OCI-LY7 (cell line): ENCODE results near the gene APRT. TPM values are rescaled to one million over a fixed set of nuclear protein-coding genes. Genes with fewer than 3 reads are reported as not detected.
A peak's percentile ranks its signal among the peaks of the same experiment; 100 is the strongest.

Source experiments
- BruUV-seq: library from RNA; stranded (reverse); fragments of 400-500 nt; replicated peaks from 2 replicates; lab custom pipeline; 2021; lab: Mats Ljungman, UMichigan
- CTCF ChIA-PET: fragments of 300-600 bp; sonication (Branson Sonifier 250); formaldehyde crosslinking; loops from one replicate; lab custom pipeline; 2022; ENCODE audit warnings: antibody characterized with exemption; ENCODE audit not compliant: unreplicated experiment; lab: Charles Lee
- POLR2A ChIA-PET: fragments of 300-600 bp; sonication (Branson Sonifier 250); formaldehyde crosslinking; loops from one replicate; lab custom pipeline; 2022; ENCODE audit warnings: antibody characterized with exemption; lab: Charles Lee
- DNase-seq: peaks from one replicate; pipeline ENCODE4 v3.0.0-alpha.2; 2015; ENCODE audit warnings: low spot score
- H2AFZ ChIP-seq: fragments of 200-600 bp; sonication (generic), shearing (Covaris generic); 2 replicates; pipeline ENCODE4 v1.6.1; 2014; ENCODE audit warnings: mild to moderate bottlenecking, antibody characterized with exemption, low read length, moderate library complexity
- H3K27ac ChIP-seq: fragments of 200-600 bp; sonication (generic); 2 replicates; pipeline ENCODE4 v1.5.1; 2014; ENCODE audit warnings: mixed run types, low read depth, mild to moderate bottlenecking, moderate library complexity, low read length, inconsistent platforms; ENCODE audit not compliant: poor library complexity, severe bottlenecking
- H3K36me3 ChIP-seq: fragments of 200-600 bp; sonication (generic); 2 replicates; pipeline ENCODE4 v1.6.1; 2014; ENCODE audit warnings: mild to moderate bottlenecking, antibody characterized with exemption, low read length, moderate library complexity, mixed read lengths; ENCODE audit not compliant: insufficient read depth
- H3K4me1 ChIP-seq: fragments of 200-600 bp; sonication (generic); 2 replicates; pipeline ENCODE4 v1.5.1; 2014; ENCODE audit warnings: mild to moderate bottlenecking, low read length; ENCODE audit not compliant: insufficient read depth, poor library complexity, severe bottlenecking
- H3K4me2 ChIP-seq: fragments of 200-600 bp; sonication (generic); 2 replicates; pipeline ENCODE4 v1.6.1; 2014; ENCODE audit warnings: mild to moderate bottlenecking, low read length
- H3K4me3 ChIP-seq: fragments of 200-600 bp; sonication (generic); 2 replicates; pipeline ENCODE4 v1.5.1; 2014; ENCODE audit warnings: mild to moderate bottlenecking, low read depth, low read length; ENCODE audit not compliant: poor library complexity, severe bottlenecking
- H3K79me2 ChIP-seq: fragments of 200-600 bp; sonication (generic); 2 replicates; pipeline ENCODE4 v1.6.1; 2016; ENCODE audit warnings: low read depth, mild to moderate bottlenecking, low read length, moderate library complexity, mixed read lengths; ENCODE audit not compliant: insufficient read depth
- H3K9me2 ChIP-seq: fragments of 200-600 bp; sonication (generic); 2 replicates; pipeline ENCODE4 v1.6.1; 2016; ENCODE audit warnings: mild to moderate bottlenecking, low read length, mixed read lengths; ENCODE audit not compliant: insufficient read depth
- H3K9me3 ChIP-seq: fragments of 200-600 bp; sonication (generic); 2 replicates; pipeline ENCODE4 v1.6.1; 2014; ENCODE audit warnings: mild to moderate bottlenecking, mixed run types, low read length, mixed read lengths
- H4K20me1 ChIP-seq: fragments of 200-600 bp; sonication (generic); 2 replicates; pipeline ENCODE4 v1.6.1; 2014; ENCODE audit warnings: mild to moderate bottlenecking, antibody characterized with exemption, low read length, moderate library complexity, mixed read lengths; ENCODE audit not compliant: insufficient read depth
- EZH2phosphoT487 ChIP-seq: fragments of 200-600 bp; sonication (generic); IDR thresholded peaks from 2 replicates; pipeline ENCODE4 v1.6.1; 2018; ENCODE audit warnings: low read depth, borderline replicate concordance, mild to moderate bottlenecking, mixed run types, antibody characterized with exemption, low read length, moderate library complexity, mixed read lengths
- intact Hi-C: fragments of 100-400 bp; cut with micrococcal nuclease; formaldehyde crosslinking; loops from one replicate; pipeline ENCODE4 v1.10.0; 2022; ENCODE audit not compliant: unreplicated experiment
- total RNA-seq, 2 experiments: library from RNA; depleted of rRNA in 1 of 2; stranded (reverse); fragments of >200 nt in 1 of 2; shearing (Covaris generic) in 1 of 2; gene quantifications; 2 replicates each; pipeline ENCODE4 v1.2.3, GENCODE V29; 2014 to 2022
- TF ChIP-seq, protein P1 (sequence below): fragments of 200-600 bp; sonication (generic); conservative IDR thresholded peaks from 2 replicates; pipeline ENCODE4 v1.5.1; 2014; ENCODE audit warnings: mild to moderate bottlenecking, antibody characterized with exemption, low read length, moderate library complexity, mixed read lengths

APRT gene
- total RNA-seq, 2 experiments from 2014 or later = 151 to 216 TPM

DNA sequence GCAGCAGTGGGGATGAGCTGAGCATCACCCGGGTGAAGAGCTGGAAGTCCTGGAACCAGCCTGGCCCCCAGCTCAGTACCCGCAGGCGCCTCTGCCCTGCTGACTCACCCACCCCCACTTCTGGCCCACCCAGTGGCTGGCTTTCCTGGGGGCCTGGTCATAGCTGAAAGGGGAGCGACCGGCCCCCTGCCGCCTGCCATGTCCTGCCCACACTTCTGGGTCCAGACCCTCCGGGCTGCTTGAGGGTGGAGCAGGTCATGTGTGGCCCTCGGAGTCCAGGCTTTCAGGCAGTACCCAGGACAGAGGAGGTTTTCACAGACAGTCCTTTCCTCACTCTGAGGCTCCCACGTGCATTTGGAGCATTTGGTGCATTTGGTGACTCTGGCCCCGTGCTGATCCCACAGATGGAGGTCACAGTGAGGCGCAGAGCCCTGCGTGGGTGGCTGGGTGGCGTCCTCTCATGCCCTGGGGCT lies 19.6 kb downstream of the APRT start:
- Histone ChIP-seq H3K4me3 (no peak overlapping the region), H4K20me1 (no peaks in the 10 kb centered on the region), H3K36me3 (no peaks in the 10 kb centered on the region), H3K4me2 (peak overlapping the region; percentile 80), H3K9me2 (no peaks in the 10 kb centered on the region), H3K4me1 (peaks cover 61% of the 10 kb centered on the region), H3K9me3 (no peaks in the 10 kb centered on the region), H3K79me2 (no peaks in the 10 kb centered on the region), H2AFZ (no peak overlapping the region), H3K27ac (peak overlapping the region; percentile 80)
- no TSS peak for BruUV-seq
- TF ChIP-seq, protein P1, sequence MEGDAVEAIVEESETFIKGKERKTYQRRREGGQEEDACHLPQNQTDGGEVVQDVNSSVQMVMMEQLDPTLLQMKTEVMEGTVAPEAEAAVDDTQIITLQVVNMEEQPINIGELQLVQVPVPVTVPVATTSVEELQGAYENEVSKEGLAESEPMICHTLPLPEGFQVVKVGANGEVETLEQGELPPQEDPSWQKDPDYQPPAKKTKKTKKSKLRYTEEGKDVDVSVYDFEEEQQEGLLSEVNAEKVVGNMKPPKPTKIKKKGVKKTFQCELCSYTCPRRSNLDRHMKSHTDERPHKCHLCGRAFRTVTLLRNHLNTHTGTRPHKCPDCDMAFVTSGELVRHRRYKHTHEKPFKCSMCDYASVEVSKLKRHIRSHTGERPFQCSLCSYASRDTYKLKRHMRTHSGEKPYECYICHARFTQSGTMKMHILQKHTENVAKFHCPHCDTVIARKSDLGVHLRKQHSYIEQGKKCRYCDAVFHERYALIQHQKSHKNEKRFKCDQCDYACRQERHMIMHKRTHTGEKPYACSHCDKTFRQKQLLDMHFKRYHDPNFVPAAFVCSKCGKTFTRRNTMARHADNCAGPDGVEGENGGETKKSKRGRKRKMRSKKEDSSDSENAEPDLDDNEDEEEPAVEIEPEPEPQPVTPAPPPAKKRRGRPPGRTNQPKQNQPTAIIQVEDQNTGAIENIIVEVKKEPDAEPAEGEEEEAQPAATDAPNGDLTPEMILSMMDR = no peak
- no peak for TF ChIP-seq EZH2phosphoT487
- ChIA-PET POLR2A (interaction anchor here (1.2 kb wide), 1 partner anchor 9 kb away, joined by 15 read pairs; no protein-coding TSS in a partner anchor), CTCF (no interaction called here)
- intact Hi-C loops = no loop called here
- no peak for DNase-seq

DNA sequence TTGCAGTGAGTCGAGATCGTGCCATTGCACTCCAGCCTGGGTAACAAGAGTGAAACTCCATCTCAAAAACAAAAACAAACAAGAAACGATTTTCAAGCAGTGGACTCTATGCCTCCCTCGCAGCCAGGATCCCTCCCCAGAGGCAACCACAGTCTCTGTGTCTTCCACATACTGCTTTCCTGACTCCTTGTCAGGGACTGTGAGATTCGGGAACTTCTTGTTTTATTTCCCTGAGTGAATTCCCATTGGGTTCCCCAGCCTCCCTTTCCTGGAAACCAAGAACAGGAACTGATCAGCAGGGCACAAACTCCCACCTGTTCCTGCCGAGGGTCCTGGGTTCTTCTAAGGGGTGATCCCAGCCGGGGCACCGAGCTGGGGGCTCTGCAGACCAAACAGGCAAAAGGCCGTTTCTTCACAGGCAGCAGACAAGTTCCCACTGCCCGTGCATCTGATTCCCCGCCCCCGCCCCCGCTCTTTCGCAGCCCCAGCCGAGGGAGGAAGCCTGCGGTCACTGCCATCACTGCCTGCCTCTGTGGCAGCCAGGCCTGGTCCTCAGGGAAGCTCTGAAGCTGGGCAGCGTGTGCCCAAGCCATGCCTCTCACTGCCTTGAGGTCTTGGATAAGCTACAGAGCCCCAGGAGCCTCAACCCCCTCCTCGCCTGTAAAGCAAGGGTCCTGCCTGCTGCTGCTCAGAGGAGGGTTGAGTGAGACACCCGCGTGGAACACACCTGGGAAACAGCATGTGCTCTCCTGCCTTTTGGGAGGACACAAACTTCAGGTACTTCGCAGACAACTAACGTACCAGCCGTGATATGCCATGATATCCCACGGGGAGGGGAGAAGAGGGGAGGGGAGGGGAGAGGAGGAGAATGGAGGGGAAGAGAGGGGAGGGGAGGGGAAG lies 21.2 kb downstream of the APRT start:
- Histone ChIP-seq H4K20me1 (no peaks in the 10 kb centered on the region), H3K4me1 (peaks cover 64% of the 10 kb centered on the region), H3K9me2 (no peaks in the 10 kb centered on the region), H3K4me2 (peak overlapping the region; percentile 51), H3K27ac (peak overlapping the region; percentile 63), H3K9me3 (no peaks in the 10 kb centered on the region), H3K36me3 (no peaks in the 10 kb centered on the region), H3K4me3 (peak overlapping the region; percentile 55), H3K79me2 (no peaks in the 10 kb centered on the region), H2AFZ (peak overlapping the region; percentile 13; the same call in 1 of the 2 replicates)
- peak; percentile 62 for DNase-seq
- POLR2A ChIA-PET = interaction anchor here (0.8 kb wide), 1 partner anchor 10 kb away, joined by 3 read pairs; no protein-coding TSS in a partner anchor
- BruUV-seq = no TSS peak
- CTCF ChIA-PET = no interaction called here
- TF ChIP-seq EZH2phosphoT487 = no peak
- TF ChIP-seq, protein P1 = no peak
- intact Hi-C loops = no loop called here
